Sigmoid colon (tissue), 7 donors: ENCODE measurements around the gene DYSF. TPM values are rescaled to one million over a fixed set of nuclear protein-coding genes. Genes with fewer than 3 reads are reported as not detected.

Source experiments
- DNase-seq: peaks from one replicate; pipeline ENCODE4 v3.0.0-alpha.2; 2019
- H3K27ac ChIP-seq, 4 donors: fragments of 200-600 bp; sonication (generic); one replicate each; pipeline ENCODE4 v1.5.1; 2016 to 2019; ENCODE audit warnings: mild to moderate bottlenecking in 1 of 4
- H3K27me3 ChIP-seq, 3 donors: fragments of 200-600 bp; sonication (generic); one replicate each; pipeline ENCODE4 v1.5.1; 2019; ENCODE audit warnings: mild to moderate bottlenecking in 1 of 3
- H3K36me3 ChIP-seq, 4 donors: fragments of 200-600 bp; sonication (generic); one replicate each; pipeline ENCODE4 v1.5.1; 2016 to 2019
- H3K4me1 ChIP-seq, 4 donors: fragments of 200-600 bp; sonication (generic); one replicate each; pipeline ENCODE4 v1.5.1; 2017 to 2019
- H3K4me3 ChIP-seq, 4 donors: fragments of 200-600 bp; sonication (generic); one replicate each; pipeline ENCODE4 v1.5.1; 2017 to 2019; ENCODE audit warnings: mild to moderate bottlenecking in 2 of 4, moderate library complexity in 1 of 4
- H3K9me3 ChIP-seq, 4 donors: fragments of 200-600 bp in 3 of 4; sonication (generic) in 3 of 4; one replicate each; pipeline versions ENCODE4 v1.5.1 to v1.6.1; 2013 to 2019
- EP300 ChIP-seq, 4 donors: sonication (generic); formaldehyde crosslinking; IDR thresholded peaks; one replicate each; pipeline ENCODE4 v1.6.1; 2017; ENCODE audit warnings: antibody characterized with exemption in 4 of 4
- POLR2A ChIP-seq, 2 donors: fragments of 450-650 bp; IDR thresholded peaks; one replicate each; pipeline ENCODE4 v1.6.1; 2016; ENCODE audit warnings: antibody characterized with exemption in 2 of 2, mild to moderate bottlenecking in 2 of 2, moderate library complexity in 2 of 2
- POLR2AphosphoS5 ChIP-seq, 4 donors: sonication (generic); formaldehyde crosslinking; IDR thresholded peaks; one replicate each; pipeline ENCODE4 v1.6.1; 2017; ENCODE audit warnings: antibody characterized with exemption in 4 of 4
- WGBS, 2 donors: extraction: QIAGEN DNeasy Blood & Tissue Kit; methylation state at CpG; one replicate each; pipeline ENCODE4 v1.1.7; 2013; 5-methylcytosine and 5-hydroxymethylcytosine counted together
- intact Hi-C: fragments of 100-400 bp; cut with DNase I; formaldehyde crosslinking; loops from one replicate; pipeline ENCODE4 v1.15.1; 2023
- polyA plus RNA-seq, 3 donors: library from polyadenylated mRNA; stranded (reverse); fragments of 200-250 nt; gene quantifications; one replicate each; pipeline ENCODE4 v1.2.3, GENCODE V29; 2013
- total RNA-seq, 4 donors: library from RNA; depleted of rRNA; stranded (reverse); fragments of >200 nt; gene quantifications; one replicate each; pipeline ENCODE4 v1.1.0, GENCODE V29; 2016
- TF ChIP-seq, protein P1 (sequence below), 4 experiments: fragments of 450-650 bp in 3 of 4; fragments of 200-600 bp in 1 of 4; IDR thresholded peaks; one replicate each; pipeline ENCODE4 v1.5.1; 2016 to 2019; ENCODE audit warnings: antibody characterized with exemption in 4 of 4, mild to moderate bottlenecking in 3 of 4, moderate library complexity in 2 of 4
- donor health status: healthy with polysubstance abuse.
- donor health status: Bipolar disorder and iron deficiency.
- donor health status: healthy.

DYSF gene
- total and polyA plus RNA-seq, 7 donors, result 1.6 to 49.6 (median 12.5) TPM

DNA sequence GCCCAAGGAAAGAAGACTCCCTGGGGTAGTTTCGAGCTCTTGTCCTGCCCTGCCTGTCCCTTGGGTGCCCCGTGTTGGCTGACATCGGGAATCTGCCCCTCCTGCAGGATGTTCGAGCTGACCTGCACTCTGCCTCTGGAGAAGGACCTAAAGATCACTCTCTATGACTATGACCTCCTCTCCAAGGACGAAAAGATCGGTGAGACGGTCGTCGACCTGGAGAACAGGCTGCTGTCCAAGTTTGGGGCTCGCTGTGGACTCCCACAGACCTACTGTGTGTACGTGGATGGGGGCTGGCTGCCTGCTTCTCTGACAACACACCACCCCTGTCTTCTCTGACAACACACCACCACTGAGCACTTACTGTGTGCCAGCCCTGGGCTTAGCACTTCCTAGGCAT, 210.8 kb downstream of the DYSF start:
- no peak overlapping the region for H3K27ac ChIP-seq
- peaks cover 0 to 14% (median 9%) of the 10 kb centered on the region in 4 donors for H3K4me1 ChIP-seq
- 83 to 88% methylated on average over 11 of the region's 11 CpGs for WGBS, 2 donors
- H3K4me3 ChIP-seq, result no peak overlapping the region
- H3K9me3 ChIP-seq, result no peaks in the 10 kb centered on the region
- no peak for TF ChIP-seq POLR2A (IDR thresholded peaks at IDR 0.05)
- no peak for TF ChIP-seq POLR2AphosphoS5 (IDR thresholded peaks at IDR 0.05)
- TF ChIP-seq, protein P1, sequence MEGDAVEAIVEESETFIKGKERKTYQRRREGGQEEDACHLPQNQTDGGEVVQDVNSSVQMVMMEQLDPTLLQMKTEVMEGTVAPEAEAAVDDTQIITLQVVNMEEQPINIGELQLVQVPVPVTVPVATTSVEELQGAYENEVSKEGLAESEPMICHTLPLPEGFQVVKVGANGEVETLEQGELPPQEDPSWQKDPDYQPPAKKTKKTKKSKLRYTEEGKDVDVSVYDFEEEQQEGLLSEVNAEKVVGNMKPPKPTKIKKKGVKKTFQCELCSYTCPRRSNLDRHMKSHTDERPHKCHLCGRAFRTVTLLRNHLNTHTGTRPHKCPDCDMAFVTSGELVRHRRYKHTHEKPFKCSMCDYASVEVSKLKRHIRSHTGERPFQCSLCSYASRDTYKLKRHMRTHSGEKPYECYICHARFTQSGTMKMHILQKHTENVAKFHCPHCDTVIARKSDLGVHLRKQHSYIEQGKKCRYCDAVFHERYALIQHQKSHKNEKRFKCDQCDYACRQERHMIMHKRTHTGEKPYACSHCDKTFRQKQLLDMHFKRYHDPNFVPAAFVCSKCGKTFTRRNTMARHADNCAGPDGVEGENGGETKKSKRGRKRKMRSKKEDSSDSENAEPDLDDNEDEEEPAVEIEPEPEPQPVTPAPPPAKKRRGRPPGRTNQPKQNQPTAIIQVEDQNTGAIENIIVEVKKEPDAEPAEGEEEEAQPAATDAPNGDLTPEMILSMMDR (IDR thresholded peaks at IDR 0.05), result no peak
- TF ChIP-seq EP300 (IDR thresholded peaks at IDR 0.05), result no peak
- intact Hi-C loops, result loop anchor here (10.0 kb wide), 1 partner anchor 81 kb away; no protein-coding TSS in a partner anchor
- H3K36me3 ChIP-seq, result peaks cover 0 to 17% (median 0%) of the 10 kb centered on the region in 4 donors
- no peaks in the 10 kb centered on the region for H3K27me3 ChIP-seq
- DNase-seq, result peak; percentile 51

DNA sequence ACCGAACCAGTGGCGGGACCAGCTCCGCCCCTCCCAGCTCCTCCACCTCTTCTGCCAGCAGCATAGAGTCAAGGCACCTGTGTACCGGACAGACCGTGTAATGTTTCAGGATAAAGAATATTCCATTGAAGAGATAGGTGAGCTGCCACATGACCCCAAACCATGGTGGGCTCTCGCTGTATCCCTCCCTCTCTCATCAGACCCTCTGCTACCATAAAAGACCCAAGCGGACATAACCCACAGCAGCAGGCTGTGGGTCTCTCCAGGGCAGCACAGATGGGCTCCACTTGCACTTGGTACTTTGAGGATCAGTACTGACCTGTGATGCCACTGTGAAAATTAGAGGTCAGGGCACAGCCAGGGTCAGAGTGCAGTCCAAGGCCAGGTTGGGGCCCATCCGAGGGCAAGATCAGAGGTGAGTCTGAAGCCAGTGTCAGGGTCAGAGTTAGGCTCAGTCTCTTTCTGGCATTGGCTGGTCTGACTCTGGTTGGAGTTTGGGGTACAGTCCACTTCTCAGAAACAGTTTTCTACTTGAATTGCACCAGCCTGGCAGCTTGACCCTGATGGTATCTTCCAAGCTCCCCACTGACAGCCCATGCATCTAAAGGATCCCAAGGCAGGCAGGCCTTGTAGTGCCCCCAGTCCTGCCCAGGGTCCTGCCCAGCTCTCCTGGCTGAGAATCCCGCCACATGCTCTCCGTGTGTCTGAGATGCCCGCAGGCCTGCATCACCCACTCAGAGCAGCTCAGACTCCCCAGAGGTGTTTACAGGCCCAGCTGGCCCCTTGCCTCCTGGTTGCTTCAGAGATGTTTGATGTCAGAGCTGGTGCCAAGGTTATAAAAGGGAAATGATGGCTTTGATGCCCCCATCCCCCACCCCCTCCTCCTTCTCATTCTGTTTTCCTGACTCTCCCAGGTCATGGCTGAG, 212.1 kb downstream of the DYSF start:
- peaks cover 0 to 25% (median 7%) of the 10 kb centered on the region in 4 donors for H3K36me3 ChIP-seq
- H3K27me3 ChIP-seq, result no peaks in the 10 kb centered on the region
- intact Hi-C loops, result loop anchor here (5.0 to 10.0 kb wide), 2 partner anchors 48 to 79 kb away; no protein-coding TSS in a partner anchor
- peak overlapping the region in 2 of 4 donors; percentile 52 to 64 for H3K27ac ChIP-seq
- peak in 3 of 4 donors; percentile 18 to 72 (median 45) for TF ChIP-seq POLR2AphosphoS5 (IDR thresholded peaks at IDR 0.05)
- TF ChIP-seq POLR2A (IDR thresholded peaks at IDR 0.05), result no peak
- TF ChIP-seq, protein P1 (IDR thresholded peaks at IDR 0.05), result no peak
- peak in 1 of 4 donors; percentile 21 for TF ChIP-seq EP300 (IDR thresholded peaks at IDR 0.05)
- H3K4me1 ChIP-seq, result peaks cover 0 to 14% (median 9%) of the 10 kb centered on the region in 4 donors
- H3K4me3 ChIP-seq, result no peak overlapping the region
- 84 to 90% methylated on average over 11 of the region's 11 CpGs for WGBS, 2 donors
- peak; percentile 93 for DNase-seq
- H3K9me3 ChIP-seq, result no peaks in the 10 kb centered on the region

DNA sequence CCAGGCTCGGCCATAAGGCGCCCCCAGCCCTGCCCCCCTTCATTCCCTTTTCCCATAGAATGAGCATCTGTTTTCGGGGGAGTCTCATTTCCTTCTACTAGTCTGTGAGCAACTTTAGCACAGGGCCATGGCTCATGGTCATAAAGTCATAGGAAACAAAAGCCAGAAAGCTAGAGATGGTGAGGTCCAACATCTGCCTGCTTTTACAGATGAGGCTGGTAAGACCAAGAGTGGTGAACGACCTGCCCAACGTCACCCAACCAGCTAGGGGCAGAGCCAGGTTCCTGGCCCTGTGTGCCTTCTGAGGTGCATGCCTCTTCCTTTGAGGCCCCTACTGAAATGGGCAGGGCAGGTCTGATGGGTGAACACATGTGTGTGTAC, 212.7 kb downstream of the DYSF start:
- no peak for TF ChIP-seq POLR2A (IDR thresholded peaks at IDR 0.05)
- peak in 3 of 4 donors; percentile 33 to 67 (median 53) for TF ChIP-seq POLR2AphosphoS5 (IDR thresholded peaks at IDR 0.05)
- Histone ChIP-seq H3K36me3 (peaks cover 0 to 24% (median 7%) of the 10 kb centered on the region in 4 donors), H3K27me3 (no peaks in the 10 kb centered on the region), H3K4me3 (no peak overlapping the region), H3K4me1 (peaks cover 0 to 14% (median 9%) of the 10 kb centered on the region in 4 donors), H3K27ac (peak overlapping the region in 2 of 4 donors; percentile 52 to 64), H3K9me3 (no peaks in the 10 kb centered on the region)
- WGBS, 2 donors, result 70 to 87% methylated on average over 5 of the region's 5 CpGs
- intact Hi-C loops, result loop anchor here (5.0 to 10.0 kb wide), 2 partner anchors 49 to 79 kb away; no protein-coding TSS in a partner anchor
- peak; percentile 77 for DNase-seq

DNA sequence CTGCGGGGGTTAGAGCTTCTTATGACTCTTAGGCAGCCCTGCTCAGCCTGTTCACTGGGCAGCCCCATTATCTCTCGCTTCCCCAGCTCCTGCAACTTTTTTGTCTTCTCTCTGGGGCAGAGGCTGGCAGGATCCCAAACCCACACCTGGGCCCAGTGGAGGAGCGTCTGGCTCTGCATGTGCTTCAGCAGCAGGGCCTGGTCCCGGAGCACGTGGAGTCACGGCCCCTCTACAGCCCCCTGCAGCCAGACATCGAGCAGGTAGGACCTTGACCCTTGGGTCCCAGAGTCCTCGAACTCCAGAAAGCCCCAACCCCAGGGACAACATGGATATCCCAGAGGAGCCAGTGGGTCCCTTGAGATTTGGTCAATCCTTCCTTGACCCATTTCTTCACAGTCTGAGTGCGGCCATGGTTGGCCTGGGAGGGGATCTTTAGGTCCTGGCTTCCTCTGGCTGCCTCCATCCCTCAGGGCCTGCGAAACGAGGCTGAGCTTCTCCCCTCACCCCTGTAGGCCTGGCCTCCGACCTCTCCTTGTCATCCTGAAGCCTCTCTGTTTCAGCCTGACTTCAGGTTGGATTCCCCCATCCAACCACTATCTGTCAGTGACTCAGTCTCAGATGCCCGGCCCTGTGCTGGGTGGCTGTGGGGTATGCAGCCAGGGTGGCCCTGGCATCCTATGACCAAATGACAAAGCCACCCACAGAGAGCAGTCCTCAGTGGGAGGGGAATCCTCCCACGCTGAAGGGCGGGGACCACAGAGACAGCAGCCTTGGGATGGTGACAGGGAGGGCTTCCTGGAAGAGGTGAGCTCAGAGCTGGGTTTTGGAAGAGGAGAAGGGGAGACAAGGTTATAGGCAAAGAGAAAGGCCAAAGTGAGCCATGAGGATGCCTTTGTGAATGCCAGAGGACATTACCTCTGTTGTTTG, 214.2 kb downstream of the DYSF start:
- TF ChIP-seq POLR2A (IDR thresholded peaks at IDR 0.05), result no peak
- TF ChIP-seq POLR2AphosphoS5 (IDR thresholded peaks at IDR 0.05), result no peak
- TF ChIP-seq EP300 (IDR thresholded peaks at IDR 0.05), result no peak
- TF ChIP-seq, protein P1 (IDR thresholded peaks at IDR 0.05), result no peak
- peak; percentile 60 for DNase-seq
- H3K36me3 ChIP-seq, result peaks cover 0 to 24% (median 7%) of the 10 kb centered on the region in 4 donors
- H3K27ac ChIP-seq, result no peak overlapping the region
- 86 to 89% methylated on average over 15 of the region's 15 CpGs for WGBS, 2 donors
- H3K4me3 ChIP-seq, result no peak overlapping the region
- H3K4me1 ChIP-seq, result peaks cover 0 to 14% (median 9%) of the 10 kb centered on the region in 4 donors
- no peaks in the 10 kb centered on the region for H3K27me3 ChIP-seq
- no peaks in the 10 kb centered on the region for H3K9me3 ChIP-seq
- intact Hi-C loops, result loop anchor here (5.0 to 10.0 kb wide), 2 partner anchors 50 to 77 kb away; no protein-coding TSS in a partner anchor
